RKO (cell line): Measurements from ENCODE around the gene PRDM12.
A peak's percentile ranks its signal among the peaks of the same experiment; 100 is the strongest.

Experiments used
- DNase-seq: peaks from one replicate; pipeline ENCODE4 v3.0.0-alpha.2; 2016; ENCODE audit warnings: low spot score

PRDM12 gene

GRCh38 chr9:130664251-130665028, at the start of gene PRDM12:
PRDM12 (plus strand) TSS chr9:130664594; CDS start chr9:130664654, 60 bp downstream.
- no peak for DNase-seq

DNA sequence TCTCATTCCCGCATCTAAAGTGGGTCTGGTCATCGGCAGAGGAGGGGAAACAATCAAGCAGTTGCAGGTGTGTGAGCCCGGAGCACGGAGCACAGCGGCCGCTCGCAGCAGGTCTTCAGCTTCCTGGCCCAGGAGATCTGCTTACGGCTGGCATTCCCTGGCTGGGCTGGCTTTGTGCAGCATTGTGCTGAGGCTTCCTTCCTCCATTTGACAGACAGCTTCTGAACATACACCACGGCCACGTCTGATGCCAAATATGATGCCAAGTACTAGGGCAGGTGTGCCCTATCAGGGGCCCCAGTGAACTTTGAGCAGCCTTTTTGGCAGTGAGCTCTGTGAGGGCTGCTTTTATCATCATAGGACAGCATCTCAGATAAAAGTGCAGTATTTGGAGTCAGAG, 47.9 kb upstream of the PRDM12 start:
- DNase-seq: no peak

DNA sequence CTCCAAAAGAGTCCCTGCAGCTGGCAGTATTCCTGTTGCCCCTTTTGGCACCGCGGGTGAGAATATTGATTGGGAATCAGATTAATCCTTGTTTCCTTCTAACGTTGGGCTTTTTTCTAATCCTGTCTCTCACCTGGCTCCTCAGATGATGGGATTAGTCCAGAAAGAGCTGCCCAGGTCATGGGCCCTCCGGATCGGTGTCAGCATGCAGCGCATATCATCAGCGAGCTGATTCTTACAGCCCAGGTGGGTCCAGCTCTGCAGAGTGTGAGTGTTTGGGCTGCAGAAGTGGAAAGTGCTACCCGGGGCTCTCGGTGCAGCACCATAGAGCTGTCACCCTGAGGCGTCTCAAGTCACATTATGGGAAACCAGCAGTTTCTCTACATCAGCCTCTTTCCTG, 40.9 kb upstream of the PRDM12 start:
- no peak for DNase-seq

- DNase-seq: peak; percentile 35
Observed at GRCh38 chr9:130624154-130624553, 40.2 kb upstream of the PRDM12 start.

GRCh38 chr9:130626249-130626996, 38.0 kb upstream of the PRDM12 start:
- DNase-seq: no peak

- no peak for DNase-seq
Observed at GRCh38 chr9:130627051-130627450, 37.3 kb upstream of the PRDM12 start.

DNA sequence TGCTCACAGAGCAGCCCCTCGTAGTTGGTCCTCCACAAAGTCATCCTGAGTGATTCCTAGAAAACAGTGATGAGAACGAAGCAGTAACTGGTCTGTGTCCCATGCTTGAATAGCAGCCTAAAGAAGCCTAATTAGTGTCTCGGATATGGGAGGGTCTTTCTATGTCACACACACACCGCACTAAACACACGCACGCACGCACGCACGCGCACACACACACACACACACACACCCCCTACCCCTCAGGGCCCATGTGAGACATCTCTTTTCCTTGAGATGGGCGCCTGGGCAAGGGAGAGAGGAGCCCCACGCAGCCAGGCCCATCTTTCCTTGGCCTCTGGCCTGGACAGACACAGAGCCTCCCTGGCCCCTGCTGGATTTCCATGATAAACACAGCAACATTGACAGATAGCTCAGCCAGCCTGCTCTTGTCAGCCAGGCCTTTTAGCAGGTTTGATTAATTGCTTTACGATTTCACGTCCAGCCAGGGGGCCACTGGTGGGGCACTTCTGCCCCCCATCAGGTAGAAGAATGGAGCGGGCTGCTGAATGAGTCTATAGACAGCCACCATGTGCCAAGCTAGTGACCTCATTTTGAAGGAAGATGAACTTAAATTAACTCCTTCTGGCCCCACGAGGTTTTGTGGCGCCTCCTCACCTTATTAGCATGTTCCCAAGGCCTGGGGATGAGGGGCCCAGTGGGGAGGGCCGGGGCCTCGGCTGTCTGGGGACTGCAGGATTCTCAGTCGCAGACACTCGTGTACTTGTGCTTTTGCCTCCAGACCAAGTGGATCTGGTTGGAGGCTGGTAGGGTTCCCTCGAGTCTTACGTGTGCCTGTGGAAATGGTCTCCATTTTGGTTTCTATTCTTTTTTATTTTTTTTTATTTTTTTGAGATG, 36.2 kb upstream of the PRDM12 start:
- no peak for DNase-seq

DNA sequence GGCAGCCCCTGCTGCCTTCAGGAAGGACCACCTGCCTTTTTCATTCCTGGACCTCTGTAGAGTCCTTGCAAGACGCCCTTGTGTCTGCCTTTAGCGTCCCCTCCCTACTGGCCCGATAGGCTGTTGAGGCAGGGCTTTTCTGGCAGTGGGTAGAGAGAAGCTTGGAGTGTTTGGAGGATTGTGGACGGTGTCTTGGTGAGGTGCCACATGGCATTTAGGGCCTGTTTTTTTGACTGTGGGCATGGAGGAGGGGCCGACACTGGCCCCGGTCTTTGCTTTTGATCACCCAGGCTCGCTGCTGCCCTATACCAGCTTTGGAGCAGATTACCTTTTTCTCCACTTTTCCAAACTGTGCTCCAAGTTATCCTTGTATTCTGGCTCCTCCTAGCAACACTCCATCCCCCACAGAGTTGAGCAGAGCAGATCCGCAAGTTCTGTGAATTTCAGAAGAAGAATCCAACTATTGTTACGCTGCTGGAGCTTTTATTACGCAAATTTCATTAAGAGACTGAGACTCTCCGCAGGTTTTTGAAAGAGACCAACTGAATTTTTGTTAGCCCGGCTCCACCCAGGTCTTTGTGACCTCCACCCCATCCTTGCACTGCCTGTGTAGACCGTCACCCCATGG, 34.8 kb upstream of the PRDM12 start:
- no peak for DNase-seq

GRCh38 chr9:130630071-130630450, 34.3 kb upstream of the PRDM12 start:
- no peak for DNase-seq

DNA sequence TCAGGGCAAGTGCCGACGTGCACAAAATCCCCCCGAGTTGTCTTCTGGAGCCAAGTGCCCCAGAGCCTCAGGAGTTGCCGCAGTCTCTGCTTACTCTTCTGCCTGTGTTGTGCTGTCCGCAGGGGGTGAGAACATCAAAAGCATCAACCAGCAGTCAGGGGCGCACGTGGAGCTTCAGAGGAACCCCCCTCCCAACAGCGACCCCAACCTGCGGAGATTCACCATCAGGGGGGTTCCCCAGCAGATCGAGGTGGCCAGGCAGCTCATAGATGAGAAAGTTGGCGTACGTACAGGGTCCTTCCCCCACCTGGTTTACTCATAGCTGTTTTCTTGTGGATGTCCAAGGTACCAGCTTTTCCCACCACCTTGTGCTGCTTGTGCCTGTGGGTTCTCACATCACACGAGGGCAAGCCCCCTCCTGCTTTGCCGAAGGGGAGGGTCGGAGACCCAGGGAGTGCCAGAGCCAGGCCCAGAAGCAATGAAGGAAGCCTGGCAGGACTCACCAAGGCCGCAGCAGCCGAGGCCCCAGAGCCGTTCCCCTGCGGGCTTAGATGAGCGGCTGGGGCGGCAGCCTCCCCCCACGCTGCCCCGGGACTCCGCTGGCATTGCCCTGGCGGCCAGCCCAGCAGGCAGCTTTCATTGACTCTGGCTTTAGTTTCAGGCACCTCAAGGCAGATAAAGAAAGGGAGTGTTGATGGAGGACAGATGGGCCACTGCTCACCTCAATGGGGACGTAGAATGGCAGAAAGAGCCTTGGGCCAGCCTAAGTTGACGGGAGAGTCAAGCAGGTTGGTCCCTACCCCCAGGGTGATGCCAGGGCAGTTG, 33.7 kb upstream of the PRDM12 start:
- DNase-seq: no peak

DNA sequence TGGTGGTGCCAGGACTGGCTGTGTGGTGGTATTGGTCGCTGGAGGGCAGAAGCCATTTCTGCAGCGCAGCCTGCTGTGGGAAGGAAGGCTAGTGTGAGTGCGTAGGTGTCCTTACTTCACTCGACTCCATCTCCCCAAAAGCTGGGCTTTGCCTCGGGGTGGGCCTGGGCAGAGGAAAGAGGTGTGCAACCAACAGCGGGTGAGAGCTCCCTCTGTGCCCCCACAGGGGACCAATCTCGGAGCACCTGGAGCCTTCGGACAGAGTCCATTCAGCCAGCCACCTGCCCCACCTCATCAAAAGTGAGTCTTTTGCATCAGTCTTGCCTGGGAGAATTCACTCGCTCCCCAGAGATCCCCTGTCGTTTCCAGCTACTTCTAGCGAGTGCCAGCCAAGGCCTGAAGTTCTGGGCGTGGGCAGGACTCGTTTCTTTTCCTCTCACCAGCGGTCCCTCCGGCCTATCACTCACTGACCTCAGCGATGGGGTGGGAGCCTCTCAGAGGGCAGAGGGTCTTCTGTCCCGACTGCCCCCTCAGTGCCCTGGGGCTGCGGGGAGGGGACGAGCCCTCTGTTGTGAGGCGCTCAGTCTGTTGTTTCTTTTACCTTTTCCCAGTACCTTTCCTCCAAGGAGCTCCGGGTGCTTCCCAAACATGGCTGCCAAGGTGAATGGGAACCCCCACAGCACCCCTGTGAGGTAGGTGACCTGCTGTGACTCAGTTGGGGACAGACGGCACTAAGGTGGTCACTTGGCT, 32.9 kb upstream of the PRDM12 start:
- no peak for DNase-seq

DNA sequence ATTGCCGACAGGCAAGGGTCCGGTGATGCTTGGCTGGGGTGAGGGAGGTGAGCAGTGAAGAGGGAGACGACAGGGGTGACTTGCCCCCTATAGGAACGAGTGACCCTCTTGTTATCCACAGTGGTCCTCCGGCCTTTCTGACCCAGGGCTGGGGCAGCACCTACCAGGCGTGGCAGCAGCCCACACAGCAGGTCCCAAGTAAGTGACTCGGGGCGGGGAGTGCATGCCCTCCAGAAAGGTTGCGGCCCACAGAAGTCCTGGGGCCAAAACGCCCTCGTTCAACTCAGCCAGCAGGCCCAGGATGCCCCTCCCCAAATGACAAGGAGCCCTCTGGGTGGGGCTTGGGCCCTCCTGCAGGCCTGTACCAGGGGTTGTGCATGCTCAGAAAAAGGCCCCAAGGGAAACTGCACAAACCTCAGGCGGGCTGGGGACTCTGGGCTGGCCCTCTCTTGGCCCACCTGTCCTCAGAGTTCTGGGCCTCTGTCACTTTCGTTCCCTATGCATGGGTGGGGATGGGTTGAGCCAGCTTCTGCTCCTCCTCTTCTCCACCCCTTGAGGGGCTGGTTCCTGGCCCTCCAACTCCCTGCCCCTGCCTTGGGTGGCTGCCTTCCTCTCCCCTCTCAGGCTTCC, 32.2 kb upstream of the PRDM12 start:
- no peak for DNase-seq

- DNase-seq: no peak
Observed at GRCh38 chr9:130632841-130633240, 31.6 kb upstream of the PRDM12 start.

DNA sequence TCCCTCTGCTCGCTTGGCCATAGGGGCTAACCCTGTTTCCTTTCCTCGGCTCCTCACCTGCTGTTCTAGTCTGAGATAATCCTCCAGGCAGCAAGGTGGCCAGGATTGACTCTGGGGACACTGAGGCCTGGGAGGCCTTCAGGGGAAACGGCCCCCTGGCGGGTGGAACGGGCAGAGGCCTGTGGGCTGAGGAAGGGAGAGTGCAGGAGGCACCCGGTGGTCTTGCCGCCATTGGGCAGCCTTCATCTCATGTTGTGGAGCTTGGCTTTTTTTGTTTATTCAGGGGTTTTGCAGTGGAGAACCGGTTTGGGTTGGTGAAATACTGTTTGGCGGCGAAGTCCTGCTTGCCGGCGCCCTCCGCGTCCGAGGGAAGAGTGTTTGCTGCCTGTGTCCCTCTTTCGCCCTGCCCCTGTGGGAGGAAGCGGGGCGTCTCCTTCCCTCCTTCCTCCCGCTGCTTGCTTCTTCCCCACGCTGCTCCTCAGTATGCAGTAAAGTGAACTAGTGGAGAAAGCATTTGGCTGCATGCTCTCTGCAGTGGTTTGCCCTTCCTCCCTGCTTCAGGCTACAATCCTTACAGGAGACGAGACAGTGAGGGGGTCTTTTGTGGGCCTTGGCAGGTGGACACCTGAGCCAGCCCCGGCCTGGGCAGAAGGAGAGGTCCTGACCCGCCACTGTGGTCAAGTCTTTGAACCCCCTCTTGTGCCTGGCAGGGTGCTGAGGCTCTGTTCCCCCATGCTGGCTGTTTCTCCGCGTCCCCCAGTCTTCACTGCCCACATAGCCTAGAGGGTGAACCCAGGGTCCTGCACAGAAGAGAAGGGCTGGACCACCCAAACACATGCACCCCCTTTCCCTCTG, 30.8 kb upstream of the PRDM12 start:
- DNase-seq: no peak

GRCh38 chr9:130634191-130634768, 30.1 kb upstream of the PRDM12 start:
- DNase-seq: no peak

DNA sequence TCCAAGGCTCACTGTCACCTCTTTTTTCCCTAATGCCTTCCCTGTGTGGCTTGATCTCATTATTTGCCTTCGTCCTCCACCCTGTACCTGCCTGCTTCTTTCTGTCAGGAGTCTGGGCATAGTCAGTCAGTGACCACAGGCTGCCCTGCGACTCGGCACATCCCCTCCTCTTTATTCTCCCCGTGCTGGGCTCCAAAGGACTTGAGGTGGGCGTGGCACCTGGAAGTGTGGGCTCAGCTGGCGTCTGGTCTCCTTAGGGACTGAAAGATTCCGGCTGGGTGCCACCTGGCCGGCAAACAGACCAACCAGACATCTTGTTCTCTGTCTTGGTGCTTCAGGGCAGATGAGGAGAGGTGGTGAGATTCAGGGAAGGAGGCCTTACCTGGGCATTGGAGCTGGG, 29.6 kb upstream of the PRDM12 start:
- no peak for DNase-seq

- no peak for DNase-seq
Observed at GRCh38 chr9:130635306-130635705, 29.1 kb upstream of the PRDM12 start.
